OCI-LY3 (cell line): ENCODE measurements around the gene VAV2.

Experiments used
- EZH2phosphoT487 ChIP-seq: fragments of 200-600 bp; shearing (Covaris generic); IDR thresholded peaks from 2 replicates; pipeline ENCODE4 v1.6.1; 2018; ENCODE audit warnings: antibody characterized with exemption, mixed run types, low read depth
- TF ChIP-seq, protein P1 (sequence below): fragments of 200-600, 300-600 bp; sonication (generic); IDR thresholded peaks from 2 replicates; pipeline ENCODE4 v1.5.1; 2014; ENCODE audit warnings: antibody characterized with exemption, low read length, low read depth

- TF ChIP-seq, protein P1, sequence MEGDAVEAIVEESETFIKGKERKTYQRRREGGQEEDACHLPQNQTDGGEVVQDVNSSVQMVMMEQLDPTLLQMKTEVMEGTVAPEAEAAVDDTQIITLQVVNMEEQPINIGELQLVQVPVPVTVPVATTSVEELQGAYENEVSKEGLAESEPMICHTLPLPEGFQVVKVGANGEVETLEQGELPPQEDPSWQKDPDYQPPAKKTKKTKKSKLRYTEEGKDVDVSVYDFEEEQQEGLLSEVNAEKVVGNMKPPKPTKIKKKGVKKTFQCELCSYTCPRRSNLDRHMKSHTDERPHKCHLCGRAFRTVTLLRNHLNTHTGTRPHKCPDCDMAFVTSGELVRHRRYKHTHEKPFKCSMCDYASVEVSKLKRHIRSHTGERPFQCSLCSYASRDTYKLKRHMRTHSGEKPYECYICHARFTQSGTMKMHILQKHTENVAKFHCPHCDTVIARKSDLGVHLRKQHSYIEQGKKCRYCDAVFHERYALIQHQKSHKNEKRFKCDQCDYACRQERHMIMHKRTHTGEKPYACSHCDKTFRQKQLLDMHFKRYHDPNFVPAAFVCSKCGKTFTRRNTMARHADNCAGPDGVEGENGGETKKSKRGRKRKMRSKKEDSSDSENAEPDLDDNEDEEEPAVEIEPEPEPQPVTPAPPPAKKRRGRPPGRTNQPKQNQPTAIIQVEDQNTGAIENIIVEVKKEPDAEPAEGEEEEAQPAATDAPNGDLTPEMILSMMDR: no peak
- TF ChIP-seq EZH2phosphoT487: no peak
Measured at GRCh38 chr9:134036130-134036529, 44.0 kb upstream of the VAV2 start.
